ENCODE data around the gene RECK.
"Not testable (repeated sequence)": the region's sequence is repeated elsewhere in the genome, so short reads cannot be mapped to it uniquely, and the experiment has no call there.

Gene RECK

DNA sequence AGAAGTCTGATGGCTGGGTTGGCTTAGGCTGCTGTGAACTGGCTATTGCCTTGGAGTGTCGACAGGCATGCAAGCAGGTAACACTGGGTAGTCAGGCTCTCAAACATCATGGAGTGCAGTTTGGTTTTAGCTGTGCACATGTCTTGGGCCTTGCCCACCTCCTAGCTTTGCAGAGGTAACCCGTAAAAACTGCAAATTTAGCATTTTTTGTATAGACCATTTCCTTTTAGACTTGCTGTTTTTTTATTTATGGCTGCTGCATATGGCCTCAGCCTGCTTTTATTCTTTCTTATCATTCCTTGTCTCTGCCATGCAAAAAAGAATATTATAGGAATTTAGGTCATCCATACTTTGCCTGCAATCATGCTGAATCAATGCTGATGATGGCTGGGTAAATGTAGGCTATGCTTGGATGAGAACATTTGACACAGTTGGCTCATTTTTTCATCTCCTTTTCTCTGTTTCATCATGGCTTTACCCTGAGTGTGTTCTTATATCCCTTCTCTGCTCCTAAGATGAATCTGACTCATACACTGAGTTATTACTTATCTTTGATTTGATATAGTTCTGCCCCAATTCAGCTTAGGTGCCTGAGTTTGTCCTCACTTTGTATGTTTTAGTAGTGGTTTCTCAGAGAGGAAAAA lies 27.2 kb downstream of the RECK start:
- no peak for DNase-seq (ENCODE audit: low read depth in 2 of 2, low spot score in 1 of 2)

DNA sequence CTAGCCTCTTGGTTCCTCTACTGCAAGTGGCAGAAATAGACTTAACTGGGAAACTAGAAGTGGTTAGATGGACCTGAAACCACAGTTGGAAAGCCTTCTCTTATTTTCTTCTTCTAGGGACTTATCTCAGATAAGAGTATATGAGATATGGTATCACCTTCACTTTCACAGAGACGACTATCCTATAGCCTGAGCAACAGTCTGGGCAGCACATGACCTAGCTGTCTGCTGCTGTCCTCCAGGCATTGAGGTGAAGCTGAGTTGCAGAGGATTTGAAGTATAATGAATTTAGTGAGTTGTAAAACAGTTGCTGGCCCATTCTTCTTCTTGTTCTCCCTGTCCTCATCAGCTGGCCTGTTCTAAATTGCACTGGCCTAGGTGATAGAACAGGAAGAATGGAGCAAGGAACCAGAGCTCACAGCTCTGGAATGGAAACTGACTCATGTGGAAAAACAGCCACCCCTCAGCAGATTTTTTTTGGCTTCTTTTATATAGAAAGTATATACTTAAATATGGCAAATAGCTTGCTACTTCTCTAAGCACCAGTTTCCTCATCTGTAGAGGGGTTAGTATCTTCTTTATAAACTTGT lies 27.8 kb downstream of the RECK start:
- no peak for DNase-seq (ENCODE audit: low read depth in 2 of 2, low spot score in 1 of 2)

DNA sequence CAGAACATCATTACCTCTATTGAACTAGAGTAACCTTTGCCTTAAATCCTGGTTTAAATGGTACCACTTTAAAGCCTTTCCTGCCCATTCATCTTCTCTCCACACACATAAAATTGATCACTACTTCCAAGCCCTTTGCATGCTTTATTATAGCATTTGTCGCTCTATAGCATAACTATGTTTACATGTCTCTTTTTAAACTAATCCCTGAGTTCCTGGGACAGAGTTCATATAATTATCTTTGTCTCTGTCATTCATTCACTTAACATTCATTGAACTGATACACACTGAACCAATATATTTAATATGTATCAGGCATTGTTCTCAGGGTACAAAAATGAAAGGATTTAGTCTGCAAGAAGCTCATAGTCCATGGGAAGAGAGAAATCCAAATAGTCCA lies 37.3 kb downstream of the RECK start:
- no peak for DNase-seq (ENCODE audit: low read depth in 2 of 2, low spot score in 1 of 2)

DNA sequence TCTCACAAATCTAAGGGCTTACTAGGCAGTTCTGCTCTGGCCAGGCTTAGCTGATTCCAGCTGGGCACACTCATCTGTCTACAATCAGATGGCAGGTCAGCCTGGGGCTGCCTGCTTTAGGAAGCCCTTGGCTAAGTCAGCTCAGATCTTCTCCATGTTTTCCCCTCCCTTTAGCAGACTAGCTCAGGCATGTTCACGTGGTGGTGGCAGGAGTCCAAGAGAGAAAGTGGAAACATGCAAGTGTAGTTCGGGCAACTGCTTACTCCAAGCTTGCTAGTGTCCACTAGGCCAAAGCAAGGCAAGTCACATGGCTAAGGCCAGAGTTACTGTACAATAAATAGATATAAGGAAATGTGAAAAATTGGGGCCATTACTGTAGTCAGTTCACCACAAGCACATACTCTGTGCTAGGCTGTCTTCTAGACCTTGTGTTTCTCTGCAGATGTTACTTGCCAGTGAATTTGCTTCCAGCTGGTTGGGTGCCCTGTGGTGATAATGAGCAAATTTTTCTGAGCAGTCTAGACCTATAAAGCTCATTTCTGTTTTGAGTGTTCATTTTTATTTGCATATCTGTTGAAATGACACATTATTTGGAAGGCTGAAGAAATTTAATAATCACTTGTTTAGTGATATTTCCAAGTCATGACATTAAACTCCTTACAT lies 38.3 kb downstream of the RECK start:
- no peak for DNase-seq (ENCODE audit: low read depth in 2 of 2, low spot score in 1 of 2)

DNA sequence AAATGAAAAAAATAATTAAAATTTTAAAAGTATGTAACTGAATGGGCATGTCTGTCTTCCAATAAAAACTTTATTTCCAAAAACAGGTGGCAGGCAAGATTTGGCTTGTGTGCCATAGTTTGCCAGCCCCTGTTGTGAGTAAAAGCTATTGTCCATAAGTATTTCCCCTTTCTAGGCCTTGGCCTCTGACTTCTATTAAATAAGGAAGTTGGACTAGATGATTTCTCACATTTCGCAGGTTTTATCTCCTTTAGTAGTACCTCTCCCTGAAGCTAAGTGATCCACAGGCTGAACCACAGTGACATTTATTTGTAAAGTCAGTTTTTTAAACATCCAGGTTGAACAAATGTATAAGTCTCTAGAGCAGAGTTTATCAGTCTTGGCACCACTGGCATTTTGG lies 41.3 kb downstream of the RECK start:
- no peak for DNase-seq (ENCODE audit: low read depth in 2 of 2, low spot score in 1 of 2)

DNA sequence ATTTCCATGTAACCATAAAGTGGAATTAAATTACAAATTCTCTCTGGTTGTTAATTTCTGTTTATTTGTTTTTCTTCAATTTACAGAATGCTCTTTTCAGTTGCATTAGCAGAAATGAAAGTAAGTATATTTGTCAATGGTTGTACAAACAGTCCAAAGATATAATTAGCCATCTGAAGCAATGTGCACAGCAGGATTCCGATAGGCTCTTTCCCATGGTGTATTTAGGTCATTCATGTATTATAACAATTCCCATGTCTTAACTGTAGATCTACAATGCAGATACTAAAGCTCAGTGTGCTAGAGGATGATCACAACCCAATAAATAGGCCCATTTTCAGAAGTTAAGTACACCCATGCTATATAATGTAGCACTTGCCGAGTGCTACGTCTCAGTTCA lies 43.8 kb downstream of the RECK start:
- no peak for DNase-seq (ENCODE audit: low read depth in 2 of 2, low spot score in 1 of 2)

DNA sequence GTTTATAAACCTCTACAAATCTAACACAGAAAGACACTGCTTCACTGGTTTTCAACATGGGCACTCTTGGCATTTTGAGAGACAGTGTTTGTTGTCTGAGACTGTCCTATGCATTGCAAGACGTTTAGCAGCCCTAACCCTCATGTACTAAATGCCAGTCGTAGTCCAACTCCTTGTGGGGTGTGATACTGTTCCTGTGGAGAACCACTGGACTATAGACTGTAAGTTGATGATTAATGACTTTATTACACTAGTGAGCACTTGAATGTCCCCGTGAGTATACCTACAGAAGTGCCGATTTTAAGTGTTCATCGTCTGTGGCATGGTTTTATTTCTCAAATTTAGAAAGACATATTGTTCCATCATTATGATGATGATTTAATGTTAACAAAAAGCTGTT lies 46.2 kb downstream of the RECK start:
- DNase-seq (ENCODE audit: low read depth in 2 of 2, low spot score in 1 of 2): no peak

DNA sequence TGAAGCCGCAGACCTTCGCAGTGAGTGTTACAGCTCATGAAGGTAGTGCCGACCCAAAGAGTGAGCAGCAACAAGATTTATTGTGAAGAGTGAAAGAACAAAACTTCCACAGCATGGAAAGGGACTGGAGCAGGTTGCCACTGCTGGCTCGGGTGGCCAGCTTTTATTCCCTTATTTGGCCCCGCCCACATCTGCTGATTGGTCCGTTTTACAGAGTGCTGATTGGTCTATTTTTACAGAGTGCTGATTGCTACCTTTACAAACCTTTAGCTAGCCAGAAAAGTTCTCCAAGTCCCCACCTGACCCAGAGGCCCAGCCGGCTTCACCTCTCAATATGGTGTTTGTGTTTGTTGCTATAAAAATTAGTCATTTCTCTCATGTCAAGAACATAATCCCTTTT lies 49.7 kb downstream of the RECK start:
- no peak for DNase-seq (ENCODE audit: low read depth in 2 of 2, low spot score in 1 of 2)

DNA sequence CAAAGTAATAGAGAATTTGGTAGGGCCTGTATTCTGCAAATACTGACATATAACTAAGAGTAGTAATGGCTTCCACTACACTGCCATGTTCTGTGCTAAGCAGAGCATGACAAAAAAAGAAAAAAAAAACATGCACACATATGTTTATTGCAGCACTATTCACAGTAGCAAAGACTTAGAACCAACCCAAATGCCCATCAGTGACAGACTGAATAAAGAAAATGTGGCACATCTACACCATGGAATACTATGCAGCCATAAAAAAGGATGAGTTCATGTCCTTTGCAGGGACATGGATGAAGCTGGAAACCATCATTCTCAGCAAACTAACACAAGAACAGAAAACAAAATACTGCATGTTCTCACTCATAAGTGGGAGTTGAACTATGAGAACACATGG lies 50.3 kb downstream of the RECK start:
- not testable (repeated sequence) for DNase-seq (ENCODE audit: low read depth in 2 of 2, low spot score in 1 of 2)

DNA sequence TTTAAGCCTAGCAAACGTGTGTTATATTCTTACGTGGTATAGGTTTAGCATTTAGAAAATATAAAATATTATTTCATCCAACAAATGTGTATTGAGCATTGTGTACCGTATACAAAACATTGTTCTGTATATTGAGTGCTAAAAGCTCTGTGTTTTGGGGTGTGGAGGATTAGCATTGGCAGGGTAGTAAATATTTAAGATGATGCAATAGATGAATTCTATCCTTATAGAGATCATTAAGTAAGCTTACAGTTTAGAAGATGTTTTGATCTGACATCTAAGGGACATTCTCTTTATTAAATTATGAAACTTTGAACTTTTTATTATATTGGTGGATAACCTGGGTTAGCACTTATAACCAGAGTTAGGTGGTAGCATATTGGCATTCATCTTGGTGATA lies 51.3 kb downstream of the RECK start:
- DNase-seq (ENCODE audit: low read depth in 2 of 2, low spot score in 1 of 2): no peak

DNA sequence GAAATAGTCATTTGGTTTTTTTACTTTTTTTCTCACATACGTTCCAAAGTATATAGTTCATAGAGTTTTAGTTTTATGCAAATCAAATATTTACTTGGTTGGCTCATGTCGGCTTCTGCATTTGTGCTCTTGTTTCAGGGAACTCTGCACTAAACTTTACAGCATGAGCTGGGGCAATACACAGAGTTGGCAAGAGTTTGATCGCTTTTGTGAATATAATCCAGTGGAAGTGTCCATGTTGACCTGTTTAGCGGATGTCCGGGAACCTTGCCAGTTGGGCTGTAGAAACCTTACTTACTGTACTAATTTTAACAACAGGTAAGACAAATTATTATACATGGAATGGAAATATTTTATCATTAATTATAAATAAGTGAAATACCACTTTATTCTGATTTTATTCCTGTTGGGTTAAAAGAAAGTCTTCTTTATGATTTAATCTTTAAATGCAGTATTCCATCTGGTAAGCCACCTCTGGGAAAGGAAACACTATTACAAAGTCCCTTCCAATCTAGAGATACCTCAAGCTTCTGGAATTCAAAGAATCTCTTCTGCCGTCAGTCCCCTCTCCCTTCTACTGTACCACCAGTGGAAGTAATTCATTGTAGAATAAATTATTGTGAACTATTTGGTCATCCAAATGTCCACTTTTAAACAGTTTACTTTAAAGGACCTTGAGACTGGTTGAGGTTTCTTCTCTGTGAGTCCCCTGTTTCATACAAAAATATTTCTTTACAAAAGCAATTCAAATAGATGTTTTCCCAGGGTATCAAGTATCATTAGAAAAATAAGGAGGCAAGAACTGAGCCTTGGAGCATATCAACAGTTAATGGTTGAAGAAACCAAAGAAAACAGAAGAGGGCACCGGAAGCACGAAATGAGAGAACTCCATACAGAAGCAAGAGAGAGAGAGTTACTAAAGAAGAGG lies 54.6 kb downstream of the RECK start:
- no peak for DNase-seq (ENCODE audit: low read depth in 2 of 2, low spot score in 1 of 2)

DNA sequence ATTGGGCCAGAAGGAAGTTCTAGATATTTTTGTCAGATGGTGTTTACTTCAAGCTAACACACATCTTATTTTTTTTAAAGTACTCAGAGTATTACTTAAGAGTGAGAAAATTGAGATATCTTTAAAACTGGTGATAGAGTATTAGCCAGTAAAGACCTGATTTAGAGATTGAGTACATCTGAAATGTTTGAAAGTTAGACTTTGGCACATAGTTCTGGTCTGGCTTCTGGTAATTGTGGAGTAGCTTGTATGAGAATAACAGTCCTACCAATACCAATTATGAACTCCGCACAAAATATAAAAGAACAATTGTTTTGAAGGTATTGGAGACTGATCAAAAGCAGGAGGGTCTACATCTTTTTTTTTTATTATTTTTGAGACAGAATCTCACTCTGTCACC lies 55.3 kb downstream of the RECK start:
- no peak for DNase-seq (ENCODE audit: low read depth in 2 of 2, low spot score in 1 of 2)

DNA sequence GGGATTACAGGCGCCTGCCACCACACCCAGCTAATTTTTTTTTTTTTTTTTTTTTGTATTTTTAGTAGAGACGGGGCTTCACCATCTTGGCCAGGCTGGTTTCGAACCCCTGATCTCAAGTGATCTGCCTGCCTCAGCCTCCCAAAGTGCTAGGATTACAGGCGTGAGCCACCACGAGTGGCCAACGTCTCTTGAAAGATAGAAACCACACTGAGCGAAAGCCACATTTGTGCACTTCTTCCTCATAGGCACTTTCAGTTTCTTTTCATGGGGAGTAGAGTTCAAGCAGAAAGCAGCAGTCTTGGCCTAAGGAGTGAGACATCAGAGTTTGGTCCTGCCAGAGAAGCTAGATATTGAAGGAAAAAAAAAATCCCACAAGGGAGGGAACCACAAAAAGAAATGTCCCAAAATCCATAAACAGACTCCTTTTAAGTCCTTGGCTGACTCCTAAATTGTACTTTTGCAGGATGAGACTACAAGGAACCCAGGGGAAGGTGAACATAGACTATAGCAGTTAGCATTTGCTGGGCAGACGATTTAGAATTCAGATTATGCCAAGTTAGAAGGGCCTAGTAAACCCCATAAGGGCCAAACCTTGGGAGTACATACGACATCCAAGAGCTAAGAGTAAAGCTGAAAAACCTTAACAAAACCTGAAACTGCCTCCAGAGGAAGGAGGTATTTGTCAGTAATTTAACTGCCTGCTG lies 55.9 kb downstream of the RECK start:
- DNase-seq (ENCODE audit: low read depth in 2 of 2, low spot score in 1 of 2): peak in 1 of 2 donors; percentile 1

DNA sequence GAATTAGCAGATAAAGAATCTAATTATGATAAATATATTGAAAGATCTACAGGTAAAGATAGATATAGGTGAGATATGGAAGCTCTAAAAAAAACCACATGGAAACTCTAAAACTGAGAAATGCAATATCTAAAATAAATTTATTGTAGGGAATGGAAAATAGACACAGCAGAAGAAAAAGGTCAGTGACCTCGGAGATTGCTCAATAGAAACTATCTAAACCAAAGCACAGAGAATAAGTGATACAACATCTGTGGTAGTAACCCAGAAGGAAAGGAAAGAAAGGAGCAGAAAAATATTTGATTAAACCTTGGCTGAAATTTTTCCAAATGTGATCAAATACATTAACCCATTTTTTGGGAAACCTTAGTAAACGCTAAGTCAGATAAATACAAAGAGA lies 56.7 kb downstream of the RECK start:
- DNase-seq (ENCODE audit: low read depth in 2 of 2, low spot score in 1 of 2): no peak

DNA sequence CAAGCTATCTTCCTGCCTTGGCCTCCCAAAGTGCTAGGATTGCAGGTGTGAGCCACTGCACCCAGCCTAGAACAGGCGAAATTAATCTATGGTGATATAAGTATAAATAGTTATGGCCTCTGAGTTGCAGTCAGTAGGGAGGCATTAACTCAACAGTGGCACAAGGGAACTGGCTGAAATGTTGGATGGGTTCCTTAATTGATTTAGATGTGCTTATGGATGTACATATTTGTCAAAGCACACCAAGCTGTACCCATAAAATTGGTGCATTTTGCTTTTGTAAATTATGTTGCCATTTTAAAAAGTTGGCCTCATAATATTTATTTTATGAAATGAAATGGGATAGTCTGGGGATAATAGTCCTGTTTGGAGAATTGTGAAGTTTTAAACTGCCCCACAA lies 63.0 kb downstream of the RECK start:
- DNase-seq (ENCODE audit: low read depth in 2 of 2, low spot score in 1 of 2): no peak

DNA sequence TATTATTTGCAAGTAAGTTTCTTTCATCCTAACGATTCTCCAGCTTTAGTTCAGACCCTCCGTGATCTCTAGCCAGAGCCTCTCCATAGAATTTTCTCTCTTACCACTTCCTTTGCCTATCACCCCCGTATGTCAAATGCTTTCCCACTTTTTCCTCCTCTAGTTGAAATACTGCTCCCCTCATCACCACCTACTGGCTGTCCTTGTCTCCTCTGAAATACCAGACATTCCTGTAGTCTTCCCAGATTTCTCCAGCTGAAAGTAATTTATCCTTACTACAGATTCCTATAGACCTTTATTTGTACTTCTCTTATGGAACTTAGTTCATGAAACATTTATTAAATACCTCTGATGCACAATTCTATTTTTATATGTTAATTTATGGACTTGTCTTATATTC lies 63.8 kb downstream of the RECK start:
- no peak for DNase-seq (ENCODE audit: low read depth in 2 of 2, low spot score in 1 of 2)

DNA sequence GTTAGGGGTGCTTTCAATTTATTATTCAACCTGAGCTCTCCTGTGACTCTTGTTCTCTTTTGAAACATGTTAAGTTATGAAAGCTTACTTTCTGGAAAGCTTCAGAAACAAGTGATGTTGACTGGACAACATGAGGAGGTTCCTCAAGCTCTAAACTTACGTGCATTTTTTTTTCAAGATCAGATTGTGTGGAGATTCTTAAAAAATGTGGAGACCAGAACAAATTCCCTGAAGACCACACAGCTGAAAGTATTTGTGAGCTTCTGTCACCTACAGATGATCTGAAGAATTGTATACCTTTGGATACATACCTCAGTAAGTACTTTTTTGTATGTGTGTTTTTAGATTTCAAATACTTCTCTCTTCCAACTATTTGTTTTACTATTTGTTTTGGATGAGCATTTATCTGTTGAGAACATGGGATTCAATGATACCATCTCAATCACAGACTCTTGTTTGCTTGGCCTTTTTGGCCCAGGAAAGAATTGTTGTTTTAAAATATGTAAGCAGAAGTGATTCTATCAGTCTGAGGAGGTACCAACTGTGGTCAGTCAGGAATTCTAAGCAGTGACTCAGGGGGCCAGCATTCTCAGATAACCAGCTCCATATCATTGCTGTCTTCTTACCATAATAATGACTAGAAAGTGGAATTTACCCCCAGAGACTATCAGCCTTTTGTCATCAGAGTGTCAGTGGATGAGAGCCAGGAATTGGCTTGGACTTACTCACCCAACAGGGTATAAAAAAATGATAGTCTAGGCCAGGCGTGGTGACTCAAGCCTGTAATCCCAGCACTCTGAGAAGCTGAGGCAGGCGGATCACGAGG lies 65.4 kb downstream of the RECK start:
- no peak for DNase-seq (ENCODE audit: low read depth in 2 of 2, low spot score in 1 of 2)

DNA sequence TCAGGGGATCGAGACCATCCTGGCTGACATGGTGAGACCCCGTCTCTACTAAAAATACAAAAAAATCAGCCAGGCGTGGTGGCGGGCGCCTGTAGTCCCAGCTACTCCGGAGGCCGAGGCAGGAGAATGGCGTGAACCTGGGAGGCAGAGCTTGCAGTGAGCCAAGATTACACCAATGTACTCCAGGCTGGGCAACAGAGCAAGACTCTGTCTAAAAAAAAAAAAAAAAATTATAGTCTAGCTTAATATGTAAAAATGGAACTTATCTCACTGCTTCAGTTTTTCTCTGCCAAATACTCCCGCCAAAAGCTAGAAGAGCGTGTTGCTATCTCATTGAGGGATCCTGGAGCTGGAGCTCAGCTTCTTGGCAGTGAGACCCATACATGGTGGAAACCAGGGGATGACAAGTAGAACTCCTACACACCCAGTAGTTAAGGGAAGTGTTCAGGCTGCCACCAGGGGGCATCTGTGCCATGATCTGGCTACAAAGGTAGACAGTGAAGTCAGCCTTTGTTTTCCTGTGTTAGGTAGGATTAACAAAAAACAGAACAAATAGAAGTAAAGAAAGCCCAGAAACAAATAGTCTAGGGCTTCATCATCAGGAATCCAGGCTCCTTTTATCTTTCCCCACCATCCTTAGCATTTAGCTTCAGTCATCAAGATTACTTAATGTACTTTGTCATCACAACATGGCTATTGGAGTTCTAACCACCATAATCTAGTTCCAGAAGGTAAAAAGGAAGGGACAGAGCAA lies 66.2 kb downstream of the RECK start:
- DNase-seq (ENCODE audit: low read depth in 2 of 2, low spot score in 1 of 2): peak; percentile 78 to 85

DNA sequence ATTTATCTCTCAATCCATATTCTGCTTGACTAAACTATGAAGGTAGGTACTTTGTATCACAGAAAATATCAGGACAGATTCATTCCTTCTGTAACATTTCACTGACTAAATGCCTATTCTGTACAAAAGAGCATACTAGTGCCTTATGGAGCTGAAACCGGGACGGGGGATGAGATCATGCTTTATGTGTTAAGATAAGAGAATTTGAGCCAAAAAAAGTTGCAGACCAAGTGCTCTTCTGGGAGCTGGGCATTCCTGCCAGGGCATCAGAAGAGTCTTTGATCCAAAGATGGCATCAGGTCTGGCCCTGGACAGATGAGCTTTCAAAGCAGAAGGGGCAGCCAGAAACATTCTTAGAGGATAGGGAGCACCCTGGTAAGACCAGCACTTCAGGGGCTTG lies 72.4 kb downstream of the RECK start:
- no peak for DNase-seq (ENCODE audit: low read depth in 2 of 2, low spot score in 1 of 2)

DNA sequence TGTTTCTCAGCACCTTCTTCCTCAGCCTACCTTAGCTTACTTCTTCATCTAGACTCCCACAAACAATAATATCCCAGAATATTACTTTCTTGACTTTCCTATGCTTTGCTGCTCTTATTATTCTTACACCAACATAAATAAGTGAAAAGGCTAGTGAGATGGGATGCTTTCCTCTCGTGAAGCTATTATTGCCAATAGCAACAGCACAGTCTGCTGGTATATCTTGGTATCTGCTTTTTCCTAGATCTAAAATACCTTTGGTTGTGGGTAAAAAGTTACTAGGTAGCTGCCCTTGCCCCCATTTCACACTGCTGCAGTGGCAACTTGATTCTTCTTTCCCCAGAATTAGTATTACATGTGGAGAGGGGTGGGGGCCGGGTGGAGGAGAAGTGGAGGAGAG lies 73.7 kb downstream of the RECK start:
- DNase-seq (ENCODE audit: low read depth in 2 of 2, low spot score in 1 of 2): no peak

Data from stimulated activated CD8-positive, alpha-beta memory T cell treated with anti-CD3 and anti-CD28 coated beads, Interleukin-4, amount 100 ng/mL, for 4 hours (primary cell).